Mesodermal cell (in vitro differentiated cells): ENCODE results near the gene APOBEC3H.

Source experiments
- H3K27ac ChIP-seq: 2 replicates; pipeline ENCODE4 v1.7.0; 2013; ENCODE audit warnings: mild to moderate bottlenecking, low read depth, low read length, moderate library complexity; ENCODE audit not compliant: severe bottlenecking
- H3K36me3 ChIP-seq: 2 replicates; pipeline ENCODE4 v1.7.1; 2013; ENCODE audit warnings: mild to moderate bottlenecking, low read length, moderate library complexity; ENCODE audit not compliant: control insufficient read depth, insufficient read depth
- H3K4me1 ChIP-seq: one replicate; pipeline ENCODE4 v1.7.1; 2013; ENCODE audit warnings: mild to moderate bottlenecking, low read length; ENCODE audit not compliant: insufficient read depth, control insufficient read depth, poor library complexity, severe bottlenecking
- H3K4me3 ChIP-seq: 2 replicates; pipeline ENCODE4 v1.7.0; 2013; ENCODE audit warnings: low read length, control low read depth, mild to moderate bottlenecking; ENCODE audit not compliant: insufficient read depth, poor library complexity, severe bottlenecking; ENCODE audit errors: extremely low read depth
- H3K9me3 ChIP-seq: 2 replicates; pipeline ENCODE4 v1.7.1; 2013; ENCODE audit warnings: mild to moderate bottlenecking, low read length, moderate library complexity; ENCODE audit not compliant: control insufficient read depth
- WGBS, 2 experiments: methylation state at CpG; one replicate each; pipeline ENCODE4 v1.1.5; 2013; ENCODE audit warnings: missing lambda C conversion rate in 2 of 2; ENCODE audit not compliant: insufficient coverage in 2 of 2; 5-methylcytosine and 5-hydroxymethylcytosine counted together

APOBEC3H gene

DNA sequence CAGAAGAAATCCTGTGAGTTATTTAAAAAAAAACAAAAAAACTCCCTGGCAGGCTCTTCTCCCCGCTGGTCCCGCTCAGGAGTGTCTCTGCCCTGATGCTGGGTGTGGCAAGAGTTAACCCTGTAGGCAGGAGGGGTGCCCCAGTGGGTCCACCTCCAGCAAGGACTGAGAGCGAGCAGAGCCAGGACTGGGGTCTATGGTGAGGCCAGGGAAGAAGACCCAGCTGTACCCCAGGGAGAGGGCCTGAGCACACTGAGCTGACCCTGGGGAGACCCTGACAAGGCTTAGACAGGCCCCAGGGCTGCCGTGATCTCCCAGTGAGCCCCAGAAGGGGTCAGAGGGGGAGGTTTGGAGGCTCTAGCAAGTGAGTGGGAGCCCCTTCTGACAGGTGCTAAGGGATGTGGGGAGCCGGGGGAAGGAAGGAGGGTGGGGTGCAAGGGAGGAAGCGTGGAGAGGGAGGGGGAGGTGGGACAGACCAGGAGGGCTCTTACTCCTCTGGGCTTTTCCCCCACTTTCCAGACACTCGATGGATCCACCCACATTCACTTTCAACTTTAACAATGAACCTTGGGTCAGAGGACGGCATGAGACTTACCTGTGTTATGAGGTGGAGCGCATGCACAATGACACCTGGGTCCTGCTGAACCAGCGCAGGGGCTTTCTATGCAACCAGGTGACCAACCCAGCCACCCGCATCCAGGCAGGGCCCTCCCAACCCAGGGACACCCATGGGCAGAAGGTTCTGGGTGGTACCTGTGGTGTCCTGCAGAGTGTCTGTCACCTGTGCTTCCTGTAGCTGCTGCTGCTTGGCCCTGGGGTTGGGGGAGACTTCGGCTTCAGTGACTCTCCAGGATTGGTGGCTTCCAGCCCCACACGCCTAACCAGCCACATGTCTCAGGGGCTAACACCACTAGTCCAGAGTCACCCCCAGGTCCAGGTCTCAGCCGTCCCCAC, 13.6 kb upstream of the APOBEC3H start:
- 89 to 95% methylated on average over 9 to 10 of the region's 14 CpGs for WGBS, 2 experiments

GRCh38 chr22:39084666-39085065, 12.4 kb upstream of the APOBEC3H start:
- WGBS, 2 experiments, result 92 to 98% methylated on average over 7 to 8 of the region's 8 CpGs
- no peaks in the 10 kb centered on the region for H3K4me1 ChIP-seq

More for the DNA sequence above, 13.6 kb upstream of the APOBEC3H start:
- no peaks in the 10 kb centered on the region for H3K9me3 ChIP-seq
- H3K4me3 ChIP-seq, result no peak overlapping the region
- no peaks in the 10 kb centered on the region for H3K4me1 ChIP-seq
- no peaks in the 10 kb centered on the region for H3K36me3 ChIP-seq
- H3K27ac ChIP-seq, result no peak overlapping the region

GRCh38 chr22:39087098-39087497, 9.9 kb upstream of the APOBEC3H start:
- H3K4me3 ChIP-seq, result no peak overlapping the region
- no peak overlapping the region for H3K27ac ChIP-seq
- no peaks in the 10 kb centered on the region for H3K9me3 ChIP-seq
- 98 to 100% methylated on average over 2 to 6 of the region's 6 CpGs for whole genome bisulfite sequencing, 2 experiments
- H3K36me3 ChIP-seq, result no peaks in the 10 kb centered on the region
- H3K4me1 ChIP-seq, result no peaks in the 10 kb centered on the region

More at GRCh38 chr22:39084666-39085065, 12.4 kb upstream of the APOBEC3H start:
- H3K36me3 ChIP-seq, result no peaks in the 10 kb centered on the region
- H3K4me3 ChIP-seq, result no peak overlapping the region
- H3K9me3 ChIP-seq, result no peaks in the 10 kb centered on the region
- no peak overlapping the region for H3K27ac ChIP-seq

GRCh38 chr22:39087881-39088684, 9.0 kb upstream of the APOBEC3H start:
- no peak overlapping the region for H3K27ac ChIP-seq
- no peaks in the 10 kb centered on the region for H3K36me3 ChIP-seq
- no peaks in the 10 kb centered on the region for H3K4me1 ChIP-seq
- WGBS, 2 experiments, result 64 to 74% methylated on average over 14 of the region's 18 CpGs
- no peaks in the 10 kb centered on the region for H3K9me3 ChIP-seq
- H3K4me3 ChIP-seq, result no peak overlapping the region

- no peaks in the 10 kb centered on the region for H3K4me1 ChIP-seq
- no peaks in the 10 kb centered on the region for H3K36me3 ChIP-seq
- H3K4me3 ChIP-seq, result no peak overlapping the region
- H3K9me3 ChIP-seq, result no peaks in the 10 kb centered on the region
- no peak overlapping the region for H3K27ac ChIP-seq
- 89 to 93% methylated on average over 3 to 5 of the region's 5 CpGs for WGBS, 2 experiments
Measured at GRCh38 chr22:39088685-39089032, 8.4 kb upstream of the APOBEC3H start.

- no peak overlapping the region for H3K27ac ChIP-seq
- 90 to 96% methylated on average over 6 of the region's 6 CpGs for whole genome bisulfite sequencing, 2 experiments
- H3K36me3 ChIP-seq, result no peaks in the 10 kb centered on the region
- H3K9me3 ChIP-seq, result no peaks in the 10 kb centered on the region
- no peak overlapping the region for H3K4me3 ChIP-seq
- no peaks in the 10 kb centered on the region for H3K4me1 ChIP-seq
Measured at GRCh38 chr22:39089928-39090327, 7.1 kb upstream of the APOBEC3H start.

DNA sequence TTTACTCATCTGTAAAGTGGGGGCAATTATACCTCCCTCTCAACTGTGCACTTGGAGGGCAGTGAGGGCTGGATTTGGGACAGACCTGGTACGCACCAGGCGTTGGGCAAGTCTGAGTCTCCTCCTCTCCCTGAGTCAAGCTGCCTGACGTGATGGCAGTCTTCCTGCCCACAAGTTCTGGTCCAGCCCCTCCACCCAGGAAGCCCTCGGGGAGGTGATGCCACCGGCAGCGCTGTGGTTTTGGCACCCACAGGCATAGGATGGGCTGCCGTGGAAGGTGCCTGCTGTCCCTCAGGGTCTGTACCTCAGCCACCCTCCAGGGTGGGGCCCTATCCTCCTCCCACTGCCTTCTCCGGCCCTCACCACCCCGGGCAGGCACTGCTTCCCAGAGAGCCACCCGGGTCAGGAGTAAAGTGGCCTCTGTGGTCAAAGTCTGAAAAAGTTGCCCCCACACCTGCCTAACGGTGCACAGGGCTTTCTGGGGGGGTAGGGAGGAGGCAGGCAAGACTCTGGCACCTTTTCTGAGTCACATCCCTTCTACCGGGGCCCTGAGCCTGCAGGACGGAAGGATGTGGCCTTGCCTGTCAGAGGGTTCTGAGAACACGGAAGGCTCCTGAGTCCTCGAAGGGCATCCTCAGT, 6.5 kb upstream of the APOBEC3H start:
- no peaks in the 10 kb centered on the region for H3K9me3 ChIP-seq
- H3K4me1 ChIP-seq, result no peaks in the 10 kb centered on the region
- 93 to 98% methylated on average over 12 to 14 of the region's 15 CpGs for WGBS, 2 experiments
- H3K4me3 ChIP-seq, result no peak overlapping the region
- H3K27ac ChIP-seq, result no peak overlapping the region
- H3K36me3 ChIP-seq, result no peaks in the 10 kb centered on the region

DNA sequence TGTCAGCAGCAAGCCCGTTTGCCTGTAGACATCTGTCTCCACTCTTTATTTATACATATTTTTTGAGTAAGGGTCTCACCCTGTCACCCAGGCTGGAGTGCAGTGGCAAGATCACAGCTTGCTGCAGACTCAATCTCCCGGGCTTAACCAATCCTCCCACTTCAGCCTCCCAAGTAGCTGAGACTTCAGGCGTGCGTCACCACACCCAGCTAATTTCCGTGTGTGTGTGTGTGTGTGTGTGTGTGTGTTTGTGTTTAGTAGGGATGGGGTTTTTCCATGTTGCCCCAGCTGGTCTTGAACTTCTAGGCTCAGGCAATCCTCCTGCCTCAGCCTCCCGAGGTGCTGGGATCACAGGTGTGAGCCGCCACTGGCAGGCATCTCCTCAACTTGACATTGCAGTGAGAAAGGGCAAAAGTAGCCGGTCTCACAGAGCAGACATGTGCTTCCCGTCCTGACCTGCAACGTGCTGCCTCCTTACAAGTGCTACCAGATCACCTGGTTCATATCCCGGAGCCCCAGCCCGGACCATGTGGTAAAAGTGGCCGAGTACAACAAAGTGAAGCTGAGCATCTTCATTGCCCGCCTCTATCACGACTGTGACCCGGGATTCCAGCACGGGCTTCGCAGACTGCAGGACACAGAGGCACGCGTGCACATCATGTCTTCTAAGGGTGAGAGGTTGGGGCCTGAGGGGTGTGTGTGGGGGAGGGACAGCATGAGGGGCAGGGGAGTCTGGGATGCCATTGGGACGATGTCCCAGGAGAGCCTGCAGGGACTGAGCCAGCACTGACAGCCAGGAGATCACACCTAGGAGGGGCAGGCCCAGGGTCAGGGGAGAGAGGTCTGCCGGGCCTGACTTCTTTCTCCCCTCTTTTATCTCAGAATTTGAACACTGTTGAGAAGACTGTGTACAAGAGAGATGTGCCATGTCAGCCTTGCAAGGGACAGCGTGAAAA, 5.6 kb upstream of the APOBEC3H start:
- H3K27ac ChIP-seq, result no peak overlapping the region
- H3K36me3 ChIP-seq, result no peaks in the 10 kb centered on the region
- H3K4me3 ChIP-seq, result no peak overlapping the region
- H3K4me1 ChIP-seq, result no peaks in the 10 kb centered on the region
- WGBS, 2 experiments, result 88 to 91% methylated on average over 15 to 19 of the region's 23 CpGs
- H3K9me3 ChIP-seq, result no peaks in the 10 kb centered on the region

DNA sequence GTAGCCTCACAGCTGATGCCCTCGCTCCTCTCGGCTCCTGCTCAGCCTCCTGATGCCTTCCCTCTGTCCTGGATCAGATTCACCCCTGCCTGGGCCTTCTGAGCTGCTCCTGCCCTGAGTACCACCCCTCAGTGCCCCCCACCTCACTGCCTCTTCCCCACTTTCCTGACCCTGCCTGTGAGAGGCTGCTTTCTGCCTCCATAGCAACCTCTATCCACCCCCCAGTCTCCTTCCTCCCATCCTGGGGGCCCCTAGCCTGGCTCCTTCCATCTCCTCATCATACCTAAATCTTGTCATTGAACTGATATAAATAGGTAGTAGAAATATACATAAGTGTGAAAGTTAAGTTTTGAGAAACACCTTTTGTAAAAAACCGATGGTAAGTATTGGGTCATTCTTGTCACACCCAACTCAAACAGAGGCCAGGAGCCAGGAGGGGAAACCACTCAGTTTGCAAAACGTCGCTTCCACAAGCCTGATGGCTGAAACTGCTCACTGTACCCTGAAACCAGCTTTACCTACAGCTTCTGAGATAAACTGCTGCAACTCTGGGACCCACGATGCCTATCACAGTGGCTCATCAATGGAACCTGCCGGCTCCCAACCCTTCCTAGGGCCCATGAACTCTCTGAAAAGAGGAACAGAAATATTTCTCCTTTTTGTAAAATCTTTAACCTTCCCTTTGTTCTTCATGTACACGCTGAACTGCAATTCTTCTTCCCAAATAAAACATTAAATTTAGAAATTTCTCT, 4.8 kb upstream of the APOBEC3H start:
- 80 to 89% methylated on average over 7 to 8 of the region's 8 CpGs for WGBS, 2 experiments
- Histone ChIP-seq H3K4me1 (peaks cover 4% of the 10 kb centered on the region), H3K27ac (no peak overlapping the region), H3K36me3 (no peaks in the 10 kb centered on the region), H3K9me3 (no peaks in the 10 kb centered on the region), H3K4me3 (no peak overlapping the region)
